ENCODE measurements around the gene MTR.
"Not testable (repeated sequence)": the region's sequence is repeated elsewhere in the genome, so short reads cannot be mapped to it uniquely, and the experiment has no call there.

DNA sequence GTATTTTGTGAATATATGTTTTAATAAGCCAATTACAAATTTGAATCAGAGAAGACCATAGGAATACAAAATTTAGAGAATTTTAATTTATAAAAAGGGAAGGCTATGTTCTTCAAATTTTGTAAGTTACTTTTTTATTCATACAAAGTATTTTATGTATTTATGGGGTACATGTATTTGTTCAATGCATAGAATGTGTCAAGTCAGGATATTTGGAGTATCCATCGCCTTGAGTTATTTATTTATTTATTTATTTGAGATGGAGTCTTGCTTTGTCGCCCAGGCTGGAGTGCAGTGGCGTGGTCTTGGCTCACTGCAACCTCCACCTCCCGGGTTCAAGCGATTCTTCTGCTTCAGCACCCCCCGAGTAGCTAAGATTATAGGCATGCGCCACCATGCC is 116.0 kb downstream of the MTR start:
- TF ChIP-seq JUN (CRISPR knock-in tag; IDR thresholded peaks at IDR 0.05); ZNF263 (CRISPR knock-in tag; IDR thresholded peaks at IDR 0.05; ENCODE audit: low read depth): not testable (repeated sequence)
- TF ChIP-seq, protein P1, sequence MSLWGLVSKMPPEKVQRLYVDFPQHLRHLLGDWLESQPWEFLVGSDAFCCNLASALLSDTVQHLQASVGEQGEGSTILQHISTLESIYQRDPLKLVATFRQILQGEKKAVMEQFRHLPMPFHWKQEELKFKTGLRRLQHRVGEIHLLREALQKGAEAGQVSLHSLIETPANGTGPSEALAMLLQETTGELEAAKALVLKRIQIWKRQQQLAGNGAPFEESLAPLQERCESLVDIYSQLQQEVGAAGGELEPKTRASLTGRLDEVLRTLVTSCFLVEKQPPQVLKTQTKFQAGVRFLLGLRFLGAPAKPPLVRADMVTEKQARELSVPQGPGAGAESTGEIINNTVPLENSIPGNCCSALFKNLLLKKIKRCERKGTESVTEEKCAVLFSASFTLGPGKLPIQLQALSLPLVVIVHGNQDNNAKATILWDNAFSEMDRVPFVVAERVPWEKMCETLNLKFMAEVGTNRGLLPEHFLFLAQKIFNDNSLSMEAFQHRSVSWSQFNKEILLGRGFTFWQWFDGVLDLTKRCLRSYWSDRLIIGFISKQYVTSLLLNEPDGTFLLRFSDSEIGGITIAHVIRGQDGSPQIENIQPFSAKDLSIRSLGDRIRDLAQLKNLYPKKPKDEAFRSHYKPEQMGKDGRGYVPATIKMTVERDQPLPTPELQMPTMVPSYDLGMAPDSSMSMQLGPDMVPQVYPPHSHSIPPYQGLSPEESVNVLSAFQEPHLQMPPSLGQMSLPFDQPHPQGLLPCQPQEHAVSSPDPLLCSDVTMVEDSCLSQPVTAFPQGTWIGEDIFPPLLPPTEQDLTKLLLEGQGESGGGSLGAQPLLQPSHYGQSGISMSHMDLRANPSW (CRISPR knock-in tag; conservative IDR thresholded peaks at IDR 0.05; ENCODE audit: low read depth): not testable (repeated sequence)

Measured in WTC11 (cell line).